HG02642 (cell line): ENCODE measurements around the gene TRMT13.
A peak's percentile ranks its signal among the peaks of the same experiment; 100 is the strongest.

Experiments
- ATAC-seq: cut with Tn5 transposase; IDR thresholded peaks from one replicate; pipeline ENCODE4 v1.9.1; 2021; ENCODE audit warnings: mild to moderate bottlenecking; ENCODE audit not compliant: unreplicated experiment, poor library complexity

The TRMT13 gene

GRCh38 chr1:100132566-100133477 lies at the start of gene TRMT13, which contains the start of gene SASS6:
Gene TRMT13 (plus strand): TSS chr1:100133163. CDS start chr1:100133169, 6 bp downstream.
Gene SASS6 (minus strand): TSS chr1:100132930. CDS start chr1:100132814, 116 bp downstream.
- peak; percentile 91 for ATAC-seq

GRCh38 chr1:100087396-100087795 lies 45.6 kb upstream of the TRMT13 start:
- no peak for ATAC-seq

GRCh38 chr1:100089082-100089481 lies 43.9 kb upstream of the TRMT13 start:
- ATAC-seq, result no peak

- ATAC-seq, result no peak
Measured at GRCh38 chr1:100090471-100090870, 42.5 kb upstream of the TRMT13 start.

- no peak for ATAC-seq
Measured at GRCh38 chr1:100100202-100100601, 32.8 kb upstream of the TRMT13 start.

GRCh38 chr1:100101564-100101963 lies 31.4 kb upstream of the TRMT13 start:
- no peak for ATAC-seq

GRCh38 chr1:100107696-100108095 lies 25.3 kb upstream of the TRMT13 start:
- ATAC-seq, result no peak

GRCh38 chr1:100109554-100110066 lies 23.4 kb upstream of the TRMT13 start:
- ATAC-seq, result no peak

- no peak for ATAC-seq
Measured at GRCh38 chr1:100115524-100115923, 17.4 kb upstream of the TRMT13 start.

- no peak for ATAC-seq
Measured at GRCh38 chr1:100122177-100122576, 10.8 kb upstream of the TRMT13 start.

- ATAC-seq, result no peak
Measured at GRCh38 chr1:100127226-100127625, 5.7 kb upstream of the TRMT13 start.

GRCh38 chr1:100130552-100131077 lies 2.3 kb upstream of the TRMT13 start:
- ATAC-seq, result no peak

- no peak for ATAC-seq
Measured at GRCh38 chr1:100131623-100132022, 1.3 kb upstream of the TRMT13 start.

- no peak for ATAC-seq
Measured at GRCh38 chr1:100134872-100135271, 1.9 kb downstream of the TRMT13 start.

- no peak for ATAC-seq
Measured at GRCh38 chr1:100137602-100138001, 4.6 kb downstream of the TRMT13 start.

- ATAC-seq, result no peak
Measured at GRCh38 chr1:100141192-100141591, 8.2 kb downstream of the TRMT13 start.

- no peak for ATAC-seq
Measured at GRCh38 chr1:100142343-100142742, 9.4 kb downstream of the TRMT13 start.

GRCh38 chr1:100145116-100145515 lies 12.2 kb downstream of the TRMT13 start:
- ATAC-seq, result no peak

GRCh38 chr1:100146958-100147357 lies 14.0 kb downstream of the TRMT13 start:
- ATAC-seq, result no peak

- no peak for ATAC-seq
Measured at GRCh38 chr1:100147875-100148274, 14.9 kb downstream of the TRMT13 start.

GRCh38 chr1:100151679-100152078 lies 18.7 kb downstream of the TRMT13 start:
- no peak for ATAC-seq
